Stimulated activated naive CD8-positive, alpha-beta T cell treated with anti-CD3 and anti-CD28 coated beads, Interleukin-15, Interleukin-2, amounts not matched to agents 100 ng/mL and 50 ng/mL, for 24 hours (primary cell): ENCODE measurements around the gene QRSL1.

Source experiments
- H3K27ac Mint-ChIP-seq: one replicate; pipeline ENCODE4 v1.8.0; 2021; ENCODE audit warnings: mild to moderate bottlenecking, mixed read lengths
- H3K27me3 Mint-ChIP-seq: one replicate; pipeline ENCODE4 v1.8.0; 2021; ENCODE audit warnings: mixed read lengths
- H3K36me3 Mint-ChIP-seq: one replicate; pipeline ENCODE4 v1.8.0; 2021; ENCODE audit warnings: low read depth, mixed read lengths
- H3K4me1 Mint-ChIP-seq: one replicate; pipeline ENCODE4 v1.8.0; 2021; ENCODE audit warnings: low read depth, mixed read lengths
- H3K4me3 Mint-ChIP-seq: one replicate; pipeline ENCODE4 v1.8.0; 2021; ENCODE audit warnings: mild to moderate bottlenecking, mixed read lengths
- H3K9me3 Mint-ChIP-seq: one replicate; pipeline ENCODE4 v1.8.0; 2021; ENCODE audit warnings: mixed read lengths

QRSL1 gene

DNA sequence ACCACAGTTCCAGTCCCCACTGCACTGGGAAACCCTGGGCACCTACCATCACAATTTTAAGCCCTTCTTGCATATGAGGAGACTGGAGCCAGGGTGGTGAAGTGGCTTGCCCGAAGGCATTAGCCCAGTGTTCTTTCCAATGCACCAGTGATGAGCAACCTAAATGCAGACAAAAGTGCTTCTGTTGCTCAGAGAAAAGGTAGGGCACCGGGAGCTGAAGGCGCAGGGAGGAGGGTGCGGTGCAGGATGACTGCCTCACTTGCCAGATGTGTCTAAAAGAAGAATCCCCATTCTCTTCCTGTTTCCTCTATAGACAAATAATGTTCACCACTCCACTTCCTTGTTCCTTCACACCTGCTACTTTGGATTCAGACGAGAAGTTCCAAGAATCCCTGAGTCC is 86.5 kb downstream of the QRSL1 start:
- Mint-ChIP-seq H3K4me3 (no peak overlapping the region), H3K36me3 (no peaks in the 10 kb centered on the region), H3K27ac (no peak overlapping the region), H3K27me3 (peaks cover 8% of the 10 kb centered on the region), H3K4me1 (no peaks in the 10 kb centered on the region), H3K9me3 (no peaks in the 10 kb centered on the region)

DNA sequence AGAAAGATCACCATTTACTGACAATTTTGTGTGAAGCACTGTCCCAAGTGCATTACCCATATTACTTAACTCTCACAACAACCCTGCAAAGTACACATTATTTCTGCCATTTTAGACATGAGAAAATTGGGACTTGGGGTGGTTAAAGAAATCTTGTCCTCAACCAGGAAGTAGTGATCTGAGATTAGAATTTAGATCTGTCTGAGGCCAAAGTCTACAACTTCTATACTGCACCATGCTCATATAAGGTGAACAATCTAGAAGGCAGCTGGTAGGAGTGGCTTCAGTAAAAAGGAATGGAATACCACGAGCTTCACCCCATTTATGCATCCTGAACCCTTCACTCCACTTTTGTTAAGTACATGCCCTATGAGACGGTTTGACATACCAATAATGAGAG is 87.6 kb downstream of the QRSL1 start:
- Mint-ChIP-seq H3K4me3 (no peak overlapping the region), H3K36me3 (no peaks in the 10 kb centered on the region), H3K27ac (no peak overlapping the region), H3K4me1 (no peaks in the 10 kb centered on the region), H3K9me3 (no peaks in the 10 kb centered on the region), H3K27me3 (peaks cover 8% of the 10 kb centered on the region)
